ENCODE results near the gene CROCC. TPM values are rescaled to one million over a fixed set of nuclear protein-coding genes. Genes with fewer than 3 reads are reported as not detected.
A peak's percentile ranks its signal among the peaks of the same experiment; 100 is the strongest.

Gene CROCC
- total RNA-seq, 1 experiment from 2014 or later, result 19.4 TPM

DNA sequence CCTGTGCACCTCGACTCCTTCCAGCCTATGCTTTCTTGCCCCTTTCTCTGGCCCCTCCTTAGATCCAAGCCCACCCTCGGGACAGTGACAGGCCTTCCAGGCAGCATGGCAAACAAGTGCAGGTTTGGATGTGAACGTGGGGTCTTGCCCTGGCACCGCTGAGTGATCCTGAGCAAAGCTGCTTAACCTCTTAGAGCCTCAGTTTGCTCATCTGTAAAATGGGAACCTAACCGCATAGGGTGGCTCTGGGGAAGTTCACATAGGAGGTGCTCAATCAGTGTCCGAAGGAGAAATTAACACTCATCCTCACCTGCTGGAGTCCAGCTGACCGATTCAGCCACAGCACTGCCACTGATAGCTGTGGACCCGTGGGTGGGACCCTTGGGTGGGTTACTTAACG is 51.5 kb downstream of the CROCC start:
- Histone ChIP-seq H3K4me3 (no peak overlapping the region), H3K36me3 (peaks cover 4% of the 10 kb centered on the region), H3K9me3 (replicated peaks) (no peaks in the 10 kb centered on the region), H3K27ac (no peak overlapping the region), H3K27me3 (no peaks in the 10 kb centered on the region), H3K4me1 (peaks cover 39% of the 10 kb centered on the region)
- DNase-seq, result no peak

DNA sequence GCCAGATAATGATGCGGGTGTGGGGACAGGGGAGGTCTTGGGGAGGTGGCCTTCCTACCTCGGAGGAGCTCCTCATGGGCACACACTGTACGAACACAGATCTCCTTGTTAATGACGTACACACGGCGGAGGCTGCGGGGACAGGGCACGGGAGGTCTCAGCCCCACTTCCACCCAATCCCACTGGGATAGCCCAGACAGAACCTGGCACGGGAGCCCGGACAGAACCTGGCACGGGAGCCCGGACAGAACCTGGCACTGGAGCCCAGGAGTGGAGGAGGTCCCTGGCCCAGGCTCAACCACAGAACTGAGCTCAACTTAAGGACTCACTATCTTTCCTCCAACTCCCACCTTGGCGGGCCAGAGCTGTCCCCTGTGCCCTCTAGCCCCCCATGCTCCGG is 53.5 kb downstream of the CROCC start:
- no peak overlapping the region for H3K27ac ChIP-seq
- no peaks in the 10 kb centered on the region for H3K27me3 ChIP-seq
- no peaks in the 10 kb centered on the region for H3K9me3 ChIP-seq (replicated peaks)
- no peak for DNase-seq
- H3K4me3 ChIP-seq, result no peak overlapping the region
- no peaks in the 10 kb centered on the region for H3K36me3 ChIP-seq
- H3K4me1 ChIP-seq, result peaks cover 54% of the 10 kb centered on the region

DNA sequence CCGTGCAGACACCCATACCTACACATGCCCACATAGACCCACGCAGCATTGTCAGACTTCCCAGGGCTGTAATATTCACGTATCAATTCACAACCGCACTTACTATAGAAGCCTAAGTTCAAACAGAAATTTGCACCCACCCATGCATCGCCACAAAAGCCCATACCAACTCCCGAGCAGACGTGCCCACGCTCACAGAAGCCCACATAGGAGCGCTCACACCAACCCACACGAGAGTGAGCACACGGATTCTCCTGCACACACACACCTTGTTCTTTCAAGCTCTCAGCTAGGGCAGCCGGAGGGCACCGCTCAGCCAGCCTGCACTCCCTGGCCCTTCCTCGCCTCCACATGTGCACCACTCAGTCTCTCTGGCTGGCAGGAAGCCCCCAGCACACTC is 54.1 kb downstream of the CROCC start:
- H3K27me3 ChIP-seq, result no peaks in the 10 kb centered on the region
- no peak overlapping the region for H3K27ac ChIP-seq
- DNase-seq, result no peak
- no peak overlapping the region for H3K4me3 ChIP-seq
- no peaks in the 10 kb centered on the region for H3K9me3 ChIP-seq (replicated peaks)
- peaks cover 54% of the 10 kb centered on the region for H3K4me1 ChIP-seq
- H3K36me3 ChIP-seq, result no peaks in the 10 kb centered on the region

DNA sequence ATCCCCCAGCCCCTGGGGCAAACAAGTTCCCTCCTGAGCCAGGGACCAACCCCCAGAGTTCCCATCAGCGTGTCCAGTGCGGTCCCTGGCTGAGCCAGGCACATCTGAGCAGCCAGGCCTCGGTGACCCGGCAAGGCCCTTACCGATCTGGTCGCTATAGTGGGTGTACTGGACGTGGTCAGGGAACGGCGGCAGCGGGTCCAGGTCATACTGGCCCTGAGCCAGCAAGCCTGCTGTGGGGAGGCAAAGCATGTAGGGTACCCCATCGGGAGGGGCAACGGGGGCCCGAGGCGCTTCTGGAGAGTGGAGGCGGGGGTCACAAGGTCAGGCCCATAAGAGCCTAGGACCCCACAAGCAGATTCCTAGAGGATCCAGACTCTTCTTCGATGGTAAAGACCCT is 55.2 kb downstream of the CROCC start:
- DNase-seq, result no peak
- Histone ChIP-seq H3K4me3 (no peak overlapping the region), H3K36me3 (no peaks in the 10 kb centered on the region), H3K9me3 (replicated peaks) (no peaks in the 10 kb centered on the region), H3K27me3 (no peaks in the 10 kb centered on the region), H3K4me1 (peaks cover 43% of the 10 kb centered on the region), H3K27ac (no peak overlapping the region)

DNA sequence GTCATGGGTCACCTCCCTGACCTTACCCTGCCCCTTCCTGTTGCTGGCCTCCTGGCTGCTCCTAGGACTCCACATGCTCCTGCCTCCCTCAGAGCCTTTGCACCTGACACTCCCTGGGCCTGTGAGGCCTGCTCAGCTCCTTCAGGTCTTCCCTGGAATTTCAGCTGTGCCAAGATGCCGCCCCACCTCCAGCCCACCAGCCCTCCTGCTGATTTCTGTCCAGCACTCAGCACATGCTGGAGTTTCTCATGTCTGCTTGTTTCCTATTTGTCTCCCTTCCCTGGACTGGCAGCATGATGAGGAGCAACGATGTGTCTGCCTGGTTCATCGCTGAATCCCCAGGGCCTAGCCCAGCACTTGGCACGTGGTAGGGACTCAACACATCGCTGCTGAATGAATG is 55.6 kb downstream of the CROCC start:
- no peak for DNase-seq
- no peak overlapping the region for H3K4me3 ChIP-seq
- H3K36me3 ChIP-seq, result no peaks in the 10 kb centered on the region
- no peaks in the 10 kb centered on the region for H3K27me3 ChIP-seq
- H3K4me1 ChIP-seq, result peaks cover 43% of the 10 kb centered on the region
- H3K27ac ChIP-seq, result no peak overlapping the region
- H3K9me3 ChIP-seq (replicated peaks), result no peaks in the 10 kb centered on the region

DNA sequence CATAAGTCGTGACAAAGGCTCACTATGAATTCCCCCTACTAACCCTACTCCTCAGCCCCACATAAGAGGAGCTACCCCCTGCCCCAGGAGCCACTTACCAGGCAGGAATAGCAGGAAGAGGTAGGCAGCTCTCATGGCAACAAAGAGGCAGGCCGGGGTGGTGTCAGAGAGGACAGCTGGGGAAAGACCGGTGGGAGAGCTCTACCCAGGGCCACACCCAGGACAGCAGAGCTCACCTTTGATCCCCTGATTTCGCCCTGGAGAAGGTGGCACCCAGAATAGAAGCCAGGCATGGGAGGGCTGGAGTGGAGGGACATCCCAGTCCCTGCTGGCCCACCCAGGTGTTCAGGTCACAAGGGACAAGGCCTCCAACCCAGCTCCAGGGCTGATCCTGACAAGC is 56.4 kb downstream of the CROCC start:
- peak overlapping the region; percentile 34 for H3K27ac ChIP-seq
- H3K4me3 ChIP-seq, result no peak overlapping the region
- H3K4me1 ChIP-seq, result peaks cover 43% of the 10 kb centered on the region

DNA sequence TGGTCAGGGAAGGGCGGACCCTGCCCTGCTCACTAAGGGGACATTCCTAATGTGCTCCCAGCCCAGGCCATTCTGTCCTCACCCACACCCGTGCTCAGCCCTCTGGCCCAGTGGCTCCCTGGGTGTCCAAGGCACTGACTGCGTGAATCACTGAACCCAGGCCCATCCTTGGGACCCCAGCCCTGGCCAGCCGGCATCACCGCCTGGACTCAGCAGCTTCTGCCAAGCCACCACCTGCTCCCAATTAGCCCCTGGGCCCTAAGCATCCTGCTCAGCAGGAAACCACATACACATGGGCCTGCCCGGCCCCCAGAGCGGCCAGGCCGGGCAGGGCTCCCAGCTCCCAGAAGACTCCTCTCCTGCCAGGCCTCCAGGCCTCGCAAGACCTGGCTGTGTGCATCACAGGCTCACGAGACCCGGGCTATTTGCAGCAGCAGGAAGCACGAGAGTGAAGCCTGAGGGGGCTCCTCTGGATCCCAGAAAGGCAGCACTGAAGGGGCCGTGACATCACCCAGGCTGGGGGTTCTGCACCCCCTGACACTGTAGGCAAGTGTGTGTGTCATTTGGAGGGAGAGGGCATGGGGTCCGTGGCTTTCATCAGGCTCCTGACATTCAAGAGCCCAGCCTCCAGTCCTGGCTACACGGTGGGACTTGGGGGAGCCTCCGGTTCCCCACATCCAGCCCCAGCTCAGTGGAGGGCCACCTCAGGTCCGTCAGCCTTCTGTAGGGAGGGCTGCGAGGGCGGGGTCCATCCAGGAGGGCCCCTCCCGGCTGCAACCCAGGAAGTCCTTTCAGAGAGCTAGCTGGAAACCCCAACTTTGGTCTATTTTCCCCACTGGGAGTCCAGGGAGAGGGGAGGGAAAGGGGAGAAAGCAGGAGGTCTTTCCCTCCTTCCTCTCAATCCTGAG is 57.1 kb downstream of the CROCC start:
- H3K9me3 ChIP-seq (replicated peaks), result no peaks in the 10 kb centered on the region
- no peaks in the 10 kb centered on the region for H3K36me3 ChIP-seq
- peak overlapping the region; percentile 34 for H3K27ac ChIP-seq
- peaks cover 43% of the 10 kb centered on the region for H3K4me1 ChIP-seq
- no peaks in the 10 kb centered on the region for H3K27me3 ChIP-seq
- H3K4me3 ChIP-seq, result peak overlapping the region; percentile 51
- peak; percentile 90 to 93 for DNase-seq

More for the DNA sequence above, 56.4 kb downstream of the CROCC start:
- no peaks in the 10 kb centered on the region for H3K9me3 ChIP-seq (replicated peaks)
- no peaks in the 10 kb centered on the region for H3K27me3 ChIP-seq
- H3K36me3 ChIP-seq, result no peaks in the 10 kb centered on the region
- DNase-seq, result no peak

DNA sequence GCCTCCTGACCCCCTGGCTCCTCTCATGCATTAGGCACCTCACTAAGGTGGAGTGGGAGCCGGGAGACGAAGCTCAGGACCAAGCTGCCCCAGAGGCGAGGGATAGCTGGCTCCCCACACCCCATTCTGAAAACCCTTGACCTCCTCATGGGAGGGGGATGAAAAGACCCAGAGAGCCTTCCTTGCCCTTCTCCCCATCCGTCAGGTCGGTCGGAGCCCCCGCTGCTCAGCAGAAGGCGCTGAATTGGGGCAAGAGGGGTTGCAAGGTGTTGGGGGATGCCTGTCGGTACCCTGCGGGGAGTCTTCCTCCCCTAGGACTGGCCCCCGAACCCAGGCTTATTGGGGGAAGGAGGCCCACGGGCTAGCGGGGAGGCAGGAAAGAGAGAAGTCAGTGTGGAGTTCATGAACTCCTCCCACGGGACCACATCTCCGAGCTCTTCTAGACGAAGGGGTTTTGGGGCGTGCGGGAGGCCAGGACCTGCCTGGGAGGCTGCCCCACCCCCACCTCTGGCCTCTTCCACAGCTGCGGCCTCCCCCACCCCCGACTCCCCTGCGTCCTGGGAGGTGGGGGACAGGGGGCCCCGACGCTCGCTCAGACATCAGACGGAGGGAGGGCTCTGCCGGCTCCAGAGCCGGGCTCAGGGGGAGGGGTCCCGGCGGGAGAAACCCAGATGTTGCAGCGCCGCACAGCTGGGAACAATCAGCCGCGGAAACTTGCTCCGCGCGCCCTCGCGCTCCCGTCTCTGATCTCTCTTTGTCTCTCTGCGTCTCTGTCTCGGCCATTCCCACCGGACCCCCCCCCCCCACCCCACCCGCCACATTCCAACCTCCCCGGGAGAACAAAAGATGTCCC is 58.0 kb downstream of the CROCC start:
- Histone ChIP-seq H3K27ac (peak overlapping the region; percentile 34), H3K4me1 (peaks cover 43% of the 10 kb centered on the region), H3K36me3 (no peaks in the 10 kb centered on the region), H3K4me3 (peak overlapping the region; percentile 51), H3K9me3 (replicated peaks) (no peaks in the 10 kb centered on the region), H3K27me3 (no peaks in the 10 kb centered on the region)
- no peak for DNase-seq

DNA sequence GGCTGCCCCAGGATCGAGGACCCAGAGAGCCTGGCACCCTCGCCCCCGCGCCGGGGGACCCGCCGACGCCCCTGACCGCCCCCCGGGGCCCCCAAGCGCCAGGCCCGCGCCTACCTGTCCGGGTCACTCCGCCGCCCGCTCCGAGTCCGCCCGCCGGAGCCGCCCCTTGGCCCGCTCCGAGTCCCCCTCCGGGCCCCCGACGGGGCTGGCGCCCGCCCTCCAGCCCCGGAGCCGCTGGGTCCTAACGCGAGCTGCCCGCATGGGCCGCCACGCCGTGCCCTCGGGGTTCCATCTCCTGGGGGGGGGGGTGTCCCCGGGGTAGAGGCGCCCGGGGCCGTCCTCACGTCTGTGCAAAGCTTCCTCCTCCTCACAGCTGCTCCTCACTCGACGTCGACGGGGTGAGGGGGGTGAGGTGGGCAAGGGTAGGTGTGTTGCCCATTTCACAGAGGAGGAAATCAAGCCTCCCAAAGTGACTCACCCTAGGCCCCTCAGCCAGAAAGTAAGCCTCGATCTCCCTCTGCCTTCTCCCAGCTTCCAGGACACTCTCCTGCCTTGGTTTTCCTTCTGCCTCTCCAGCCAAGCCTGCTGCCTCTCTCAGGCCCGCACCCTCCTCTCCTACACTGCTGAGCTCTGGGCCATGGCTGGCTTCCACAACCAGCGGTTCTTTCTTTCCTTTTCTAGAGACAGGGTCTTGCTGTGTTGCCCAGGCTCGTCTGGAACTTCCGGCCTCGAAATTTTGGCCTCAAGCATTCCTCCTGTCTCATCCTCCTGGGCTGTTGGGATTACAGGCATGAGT is 58.9 kb downstream of the CROCC start, which contains the start of gene MFAP2:
Gene MFAP2 (minus strand): TSS at position 148 of the 796 bp plus-strand sequence. CDS start 2,347 bp downstream, outside the sequence.
- Histone ChIP-seq H3K36me3 (peaks cover under 1% of the 10 kb centered on the region; the same call in 1 of the 2 replicates), H3K4me3 (peak within 1 kb of the TSS; percentile 51), H3K4me1 (peaks cover 41% of the 10 kb centered on the region), H3K9me3 (replicated peaks) (no peaks in the 10 kb centered on the region), H3K27me3 (no peaks in the 10 kb centered on the region), H3K27ac (peak within 1 kb of the TSS; percentile 34; the same call in 1 of the 2 replicates)
- DNase-seq, result no peak

DNA sequence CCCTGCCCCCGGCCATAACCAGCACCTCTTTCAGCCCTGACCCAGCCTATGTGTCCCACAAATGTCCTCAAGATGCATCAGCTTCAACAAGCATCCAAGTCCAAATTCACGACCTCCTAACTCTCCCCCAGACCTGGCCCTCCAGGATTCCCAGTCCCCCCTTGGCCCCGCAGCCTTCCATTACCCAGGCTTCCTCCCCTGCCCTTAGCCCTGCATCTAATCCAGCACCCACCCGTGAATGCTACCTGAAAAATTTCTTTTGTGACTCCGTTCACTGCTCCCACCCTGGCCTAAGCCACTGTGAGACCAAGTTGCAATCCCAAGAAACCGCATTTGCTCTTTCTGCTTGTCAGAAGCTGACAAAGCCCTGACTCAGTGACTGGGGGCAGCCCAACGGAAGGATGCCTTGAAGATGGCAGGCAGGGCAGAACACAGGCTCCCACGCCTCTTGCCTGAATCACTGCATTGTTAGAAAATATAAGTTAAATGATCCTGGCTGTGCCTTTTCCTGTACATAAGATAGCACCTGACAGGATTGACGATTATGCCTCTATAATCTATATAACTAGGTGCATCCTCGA is 59.6 kb downstream of the CROCC start:
- H3K4me3 ChIP-seq, result no peak overlapping the region
- no peak for DNase-seq
- H3K27me3 ChIP-seq, result no peaks in the 10 kb centered on the region
- no peak overlapping the region for H3K27ac ChIP-seq
- peaks cover 3% of the 10 kb centered on the region; the same call in 1 of the 2 replicates for H3K36me3 ChIP-seq
- H3K4me1 ChIP-seq, result peaks cover 34% of the 10 kb centered on the region
- no peaks in the 10 kb centered on the region for H3K9me3 ChIP-seq (replicated peaks)

DNA sequence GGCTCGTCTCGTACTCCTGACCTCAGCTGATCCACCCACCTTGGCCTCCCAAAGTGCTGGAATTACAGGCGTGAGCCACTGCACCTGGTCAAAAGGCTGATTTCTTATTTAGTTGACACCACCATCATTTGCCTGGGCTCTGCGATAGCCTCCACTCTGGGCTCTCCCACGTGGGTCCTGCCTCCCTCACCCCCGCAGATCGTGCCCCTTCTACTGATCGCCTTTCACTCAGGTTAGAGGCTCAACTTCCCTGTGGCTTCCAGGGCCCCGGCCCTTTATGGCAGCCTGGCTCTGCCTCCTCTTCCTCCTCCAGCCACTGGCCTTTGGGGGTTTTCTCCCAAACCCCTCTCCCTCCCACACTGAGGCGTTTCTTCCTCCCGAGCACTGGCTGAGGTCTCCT is 61.2 kb downstream of the CROCC start:
- no peaks in the 10 kb centered on the region for H3K27me3 ChIP-seq
- no peaks in the 10 kb centered on the region for H3K9me3 ChIP-seq (replicated peaks)
- H3K4me1 ChIP-seq, result peaks cover 19% of the 10 kb centered on the region
- H3K36me3 ChIP-seq, result peaks cover 15% of the 10 kb centered on the region; the same call in 1 of the 2 replicates
- DNase-seq, result no peak
- H3K27ac ChIP-seq, result no peak overlapping the region
- no peak overlapping the region for H3K4me3 ChIP-seq

DNA sequence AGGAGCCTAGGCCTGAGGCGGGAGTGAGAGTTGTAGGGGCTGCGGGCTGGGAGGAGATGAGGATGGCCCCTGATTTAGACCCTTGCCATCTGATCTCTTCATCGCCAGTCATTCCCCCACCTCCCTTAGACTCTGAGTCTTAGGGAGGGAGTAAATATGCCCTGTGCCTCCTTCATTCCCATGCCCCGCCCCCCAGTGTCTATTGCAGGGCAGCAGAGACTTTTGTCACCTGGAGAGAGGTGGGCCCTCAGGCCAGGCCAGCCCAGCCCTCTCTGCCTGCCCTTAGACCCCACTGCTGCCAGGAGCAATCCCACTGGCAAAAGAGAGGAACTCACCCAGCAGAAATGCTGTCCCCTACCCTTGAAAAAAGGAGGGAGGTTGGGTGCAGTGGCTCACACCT is 61.9 kb downstream of the CROCC start:
- DNase-seq, result no peak
- H3K4me1 ChIP-seq, result peaks cover 11% of the 10 kb centered on the region
- peaks cover 23% of the 10 kb centered on the region; the same call in 1 of the 2 replicates for H3K36me3 ChIP-seq
- no peaks in the 10 kb centered on the region for H3K27me3 ChIP-seq
- no peaks in the 10 kb centered on the region for H3K9me3 ChIP-seq (replicated peaks)
- H3K27ac ChIP-seq, result no peak overlapping the region
- no peak overlapping the region for H3K4me3 ChIP-seq

DNA sequence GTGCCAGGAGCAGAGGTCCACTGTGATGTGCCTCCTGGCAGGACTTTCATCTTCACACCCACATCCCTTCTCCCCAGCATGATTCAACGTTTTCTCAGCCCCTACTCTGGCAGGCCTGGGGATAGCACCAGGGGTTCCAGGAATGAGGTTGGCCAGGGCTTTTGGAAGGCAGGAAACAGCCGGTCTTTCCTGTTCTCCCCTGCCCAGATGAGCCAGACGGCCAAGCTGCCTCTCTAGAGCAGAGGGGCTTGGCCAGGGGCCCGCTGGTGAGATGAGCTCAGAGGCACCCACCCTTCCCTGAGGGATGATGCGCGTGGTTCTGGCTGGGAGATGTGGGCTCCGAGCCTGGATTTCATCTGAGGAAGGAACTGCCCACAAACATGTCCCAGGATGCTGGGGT is 63.0 kb downstream of the CROCC start:
- Histone ChIP-seq H3K27ac (no peak overlapping the region), H3K27me3 (no peaks in the 10 kb centered on the region), H3K4me1 (peaks cover under 1% of the 10 kb centered on the region), H3K36me3 (peaks cover 32% of the 10 kb centered on the region), H3K4me3 (no peak overlapping the region), H3K9me3 (replicated peaks) (no peaks in the 10 kb centered on the region)
- peak in 1 of 2 experiments; percentile 40 for DNase-seq

DNA sequence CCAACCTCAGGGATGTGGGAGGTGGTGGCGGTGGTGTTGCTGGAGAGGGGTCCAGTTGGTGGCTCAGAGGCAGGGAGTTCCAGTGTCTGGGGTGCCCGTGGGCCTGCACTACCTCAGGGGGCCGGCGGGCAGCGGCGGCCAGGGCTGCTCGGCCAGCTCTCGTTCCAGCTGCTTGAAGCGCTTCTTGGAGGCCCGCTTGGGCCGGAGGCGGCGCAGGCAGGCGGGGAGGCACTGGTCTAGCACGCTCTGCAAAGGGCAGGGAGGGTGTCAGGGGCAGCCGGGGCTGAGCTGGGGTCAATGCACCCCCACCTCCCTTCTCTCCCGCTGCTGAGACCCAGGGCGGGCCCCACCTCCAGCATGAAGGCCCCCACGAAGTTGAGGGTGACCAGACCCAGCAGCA is 64.4 kb downstream of the CROCC start:
- no peak for DNase-seq
- H3K27ac ChIP-seq, result no peak overlapping the region
- no peaks in the 10 kb centered on the region for H3K27me3 ChIP-seq
- no peaks in the 10 kb centered on the region for H3K9me3 ChIP-seq (replicated peaks)
- H3K4me3 ChIP-seq, result no peak overlapping the region
- H3K4me1 ChIP-seq, result no peaks in the 10 kb centered on the region
- peaks cover 39% of the 10 kb centered on the region for H3K36me3 ChIP-seq

Measured in SJCRH30 (cell line).